ENCODE data around the gene SF3A1.

DNA sequence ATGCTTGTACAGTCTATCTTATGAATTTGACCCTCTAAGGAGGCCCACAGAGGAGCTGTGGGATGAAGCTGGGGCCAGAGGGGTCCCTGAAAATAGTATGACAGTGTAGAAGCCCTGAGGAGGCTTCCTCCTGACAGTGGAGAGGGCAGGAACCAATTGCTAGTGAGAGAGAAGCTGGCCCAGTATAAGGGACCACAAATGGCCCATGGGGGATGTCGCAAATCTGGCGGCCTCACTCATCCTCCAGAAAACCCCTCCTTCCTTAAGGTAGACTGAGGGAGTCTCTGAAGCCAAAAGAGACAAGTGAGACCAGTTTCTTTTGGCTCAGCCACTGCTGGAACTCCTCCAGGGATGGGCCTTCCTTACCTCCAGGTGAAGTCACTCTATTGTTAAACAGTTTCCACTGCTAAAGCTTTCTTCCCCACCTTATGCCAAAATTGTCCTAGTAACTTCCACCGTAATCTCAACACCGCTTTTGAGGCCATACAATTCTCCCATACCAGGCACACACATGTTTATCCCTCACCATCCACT lies 49.6 kb downstream of the SF3A1 start:
- no peak for TF ChIP-seq POLR2AphosphoS5 (IDR thresholded peaks at IDR 0.05; ENCODE audit: low read depth, low read length)
- TF ChIP-seq POLR2A (IDR thresholded peaks at IDR 0.05; ENCODE audit: low read depth, low read length): no peak
- TF ChIP-seq TAF1 (IDR thresholded peaks at IDR 0.05; ENCODE audit: borderline replicate concordance, low read depth, low read length): no peak

Data from GM12892 (cell line).